HL-60 (cell line): ENCODE results near the gene TIMP3.

Source experiments
- DNase-seq, 2 experiments: peaks; one replicate each; pipeline ENCODE4 v3.0.0-alpha.2; 2010 to 2020; ENCODE audit warnings: low read depth in 1 of 2, low spot score in 1 of 2
- H3K27ac ChIP-seq: fragments of 250-450 bp; sonication (Bioruptor Pico); replicated peaks from 2 replicates; pipeline ENCODE4 v1.5.1; 2020; ENCODE audit warnings: mild to moderate bottlenecking, moderate library complexity
- H3K27me3 ChIP-seq: fragments of 250-450 bp; sonication (Bioruptor Pico); 2 replicates; pipeline ENCODE4 v1.5.1; 2021; ENCODE audit warnings: mild to moderate bottlenecking, moderate library complexity; ENCODE audit not compliant: insufficient read depth, poor library complexity, severe bottlenecking
- H3K4me3 ChIP-seq: replicated peaks from 2 replicates; pipeline ENCODE4 v1.5.1; 2011; ENCODE audit warnings: mild to moderate bottlenecking, control low read depth, low read length; ENCODE audit not compliant: insufficient read depth
- CTCF ChIP-seq: IDR thresholded peaks from one replicate; pipeline ENCODE4 v1.5.1; 2011; ENCODE audit warnings: low read length, control low read depth, inconsistent platforms; ENCODE audit not compliant: insufficient read depth
- GABPA ChIP-seq: IDR thresholded peaks from 2 replicates; pipeline ENCODE4 v1.6.1; 2012; ENCODE audit warnings: low read depth
- POLR2AphosphoS5 ChIP-seq: IDR thresholded peaks from 2 replicates; pipeline ENCODE4 v1.6.1; 2012; ENCODE audit warnings: low read depth
- REST ChIP-seq: IDR thresholded peaks from 2 replicates; pipeline ENCODE4 v1.6.1; 2012; ENCODE audit warnings: low read depth; ENCODE audit not compliant: insufficient replicate concordance
- SPI1 ChIP-seq: IDR thresholded peaks from 2 replicates; pipeline ENCODE4 v1.6.1; 2012; ENCODE audit warnings: low read depth, mild to moderate bottlenecking, borderline replicate concordance

Gene TIMP3

DNA sequence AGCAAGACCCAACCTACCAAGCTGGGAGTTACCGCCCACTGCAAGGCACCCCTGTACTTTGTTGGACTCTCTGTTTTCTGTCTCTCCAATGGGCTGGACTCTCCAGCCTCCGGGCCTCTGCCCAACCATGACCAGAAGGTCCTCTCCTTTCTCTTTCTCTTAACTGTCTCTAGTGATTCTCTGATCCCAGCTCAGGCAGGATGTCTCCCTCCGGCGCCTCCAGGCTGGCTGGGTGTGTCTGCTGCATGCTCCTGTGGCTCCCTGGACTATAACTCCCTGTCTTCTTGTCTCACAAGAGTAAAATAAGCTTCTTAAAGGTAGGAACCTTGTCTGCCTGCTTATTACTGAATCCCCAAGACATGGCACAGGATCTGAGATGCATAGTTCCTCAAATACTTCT lies 36.3 kb downstream of the TIMP3 start:
- no peak for TF ChIP-seq GABPA
- no peak for TF ChIP-seq POLR2AphosphoS5
- no peak for TF ChIP-seq REST
- Histone ChIP-seq H3K4me3 (no peak overlapping the region), H3K27me3 (no peaks in the 10 kb centered on the region), H3K27ac (no peak overlapping the region)
- no peak for DNase-seq

DNA sequence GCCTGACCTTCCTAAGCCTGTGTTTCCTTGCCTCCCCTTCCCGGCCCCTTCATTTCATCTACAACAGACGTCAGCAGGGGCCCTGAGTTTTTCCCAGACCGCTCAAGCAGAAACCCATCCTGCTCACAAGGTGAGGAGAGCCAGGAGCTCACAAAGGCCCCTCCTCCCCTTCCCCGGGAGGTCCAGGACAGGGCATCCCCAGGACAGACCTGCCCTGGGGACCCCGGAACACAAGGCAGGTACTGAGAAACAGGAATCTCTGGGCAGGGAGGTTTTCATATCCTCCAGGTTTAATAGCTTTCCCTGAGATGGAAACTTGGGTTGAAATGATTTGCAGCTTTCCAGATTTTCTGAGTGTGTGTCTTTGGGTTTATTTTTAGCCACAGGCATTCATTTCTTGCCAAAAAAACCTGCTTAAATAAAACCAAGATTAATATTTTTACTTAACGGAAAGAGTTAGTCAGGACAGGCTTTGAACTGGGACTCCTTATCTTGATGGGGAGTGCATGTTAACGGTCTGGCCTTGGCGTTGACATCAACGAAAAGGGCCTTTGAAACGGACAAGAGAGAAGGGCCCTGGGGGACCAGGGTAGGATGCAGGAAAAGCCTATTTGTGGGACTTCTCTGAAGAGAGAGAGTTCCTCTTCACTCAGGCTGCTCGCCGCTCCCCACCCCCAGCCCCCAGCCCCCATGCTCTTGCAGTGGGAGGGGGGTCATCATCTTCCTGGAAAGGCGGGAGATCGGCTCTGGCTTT lies 38.5 kb downstream of the TIMP3 start:
- H3K4me3 ChIP-seq = no peak overlapping the region
- DNase-seq = no peak
- no peaks in the 10 kb centered on the region for H3K27me3 ChIP-seq
- H3K27ac ChIP-seq = no peak overlapping the region
- TF ChIP-seq GABPA (no peak), POLR2AphosphoS5 (no peak), SPI1 (no peak), REST (no peak), CTCF (no peak)

DNA sequence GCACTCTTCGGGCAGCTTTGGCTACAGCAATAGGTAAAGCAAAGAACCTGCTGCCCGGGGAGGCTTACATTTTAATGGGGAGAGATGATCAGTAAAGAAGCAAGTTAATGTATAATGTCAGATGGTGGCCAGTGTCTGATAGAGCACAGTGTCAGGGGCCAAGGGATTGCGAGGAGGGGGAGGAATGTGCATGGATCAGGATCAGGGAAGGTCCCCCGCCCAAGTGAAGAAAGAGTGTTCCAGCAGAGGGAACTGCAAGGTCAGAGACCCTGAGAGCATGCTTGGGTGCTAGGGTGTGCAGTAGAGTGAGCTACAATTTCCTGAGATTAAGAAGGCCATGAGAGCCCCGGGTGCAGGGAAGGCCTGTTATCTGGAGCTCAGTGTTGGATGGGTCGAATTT lies 39.7 kb downstream of the TIMP3 start:
- no peak for DNase-seq
- H3K27me3 ChIP-seq = no peaks in the 10 kb centered on the region
- no peak overlapping the region for H3K4me3 ChIP-seq
- TF ChIP-seq GABPA (no peak), SPI1 (no peak), REST (no peak), POLR2AphosphoS5 (no peak), CTCF (no peak)
- no peak overlapping the region for H3K27ac ChIP-seq
